GM23248 (cell line): Measurements from ENCODE around the gene MAGI1.

Source experiments
- EZH2 ChIP-seq: fragments of 200-600 bp; sonication (generic); IDR thresholded peaks from 2 replicates; pipeline ENCODE4 v1.6.1; 2018; ENCODE audit warnings: antibody characterized with exemption, mild to moderate bottlenecking; ENCODE audit not compliant: insufficient read depth, poor library complexity, severe bottlenecking
- EZH2phosphoT487 ChIP-seq: fragments of 200-600 bp; sonication (generic); IDR thresholded peaks from 2 replicates; pipeline ENCODE4 v1.6.1; 2018; ENCODE audit warnings: antibody characterized with exemption, moderate library complexity, mild to moderate bottlenecking, low read depth; ENCODE audit not compliant: insufficient read depth

- TF ChIP-seq EZH2phosphoT487 (no peak), EZH2 (no peak)
These were observed 661.1 kb downstream of the MAGI1 start for GRCh38 chr3:65377637-65378036.
